Neuronal stem cell (in vitro differentiated cells): ENCODE measurements around the gene KRT79.

Experiments used
- DNase-seq: peaks from one replicate; pipeline ENCODE4 v3.0.0-alpha.2; 2013; ENCODE audit warnings: low spot score
- H2AFZ ChIP-seq: one replicate; pipeline ENCODE4 v1.6.1; 2013; ENCODE audit warnings: mild to moderate bottlenecking, low read length, inconsistent platforms
- H2AK5ac ChIP-seq: 2 replicates; pipeline ENCODE4 v1.6.1; 2013; ENCODE audit warnings: low read depth, mild to moderate bottlenecking, inconsistent platforms, low read length, moderate library complexity, mixed read lengths
- H2BK120ac ChIP-seq: 2 replicates; pipeline ENCODE4 v1.6.1; 2013; ENCODE audit warnings: low read depth, mild to moderate bottlenecking, inconsistent platforms, low read length, moderate library complexity, mixed read lengths
- H2BK12ac ChIP-seq: one replicate; pipeline ENCODE4 v1.6.1; 2013; ENCODE audit warnings: low read length, inconsistent platforms
- H2BK15ac ChIP-seq: 2 replicates; pipeline ENCODE4 v1.6.1; 2013; ENCODE audit warnings: mild to moderate bottlenecking, low read length, inconsistent platforms, mixed read lengths
- H2BK5ac ChIP-seq: one replicate; pipeline ENCODE4 v1.6.1; 2013; ENCODE audit warnings: inconsistent platforms, mild to moderate bottlenecking, low read length, moderate library complexity
- H3K14ac ChIP-seq: one replicate; pipeline ENCODE4 v1.6.1; 2013; ENCODE audit warnings: low read length, inconsistent platforms
- H3K18ac ChIP-seq: 2 replicates; pipeline ENCODE4 v1.6.1; 2013; ENCODE audit warnings: low read length, inconsistent platforms
- H3K23ac ChIP-seq: 2 replicates; pipeline ENCODE4 v1.6.1; 2013; ENCODE audit warnings: low read depth, mild to moderate bottlenecking, mixed read lengths, low read length, inconsistent platforms; ENCODE audit not compliant: poor library complexity
- H3K27ac ChIP-seq: replicated peaks from 3 replicates; pipeline ENCODE4 v1.5.1; 2013; ENCODE audit warnings: low read length, inconsistent platforms
- H3K27me3 ChIP-seq, 3 experiments: 2 replicates each; pipeline ENCODE4 v1.6.1; 2013; ENCODE audit warnings: low read length in 3 of 3, mild to moderate bottlenecking in 2 of 3, inconsistent platforms in 1 of 3, low read depth in 1 of 3, mixed read lengths in 1 of 3, moderate library complexity in 1 of 3; ENCODE audit not compliant: control insufficient read depth in 3 of 3, insufficient read depth in 3 of 3
- H3K36me3 ChIP-seq, 2 donors: replicated peaks in 1 of 2; 2 replicates each; pipeline ENCODE4 v1.6.1; 2013; ENCODE audit warnings: low read length in 2 of 2; ENCODE audit not compliant: control insufficient read depth in 2 of 2, insufficient read depth in 2 of 2
- H3K4ac ChIP-seq: 2 replicates; pipeline ENCODE4 v1.6.1; 2013; ENCODE audit warnings: inconsistent platforms, mild to moderate bottlenecking, low read length, moderate library complexity
- H3K4me1 ChIP-seq, 2 donors: 1 replicate in 1 of 2; 2 replicates in 1 of 2; pipeline ENCODE4 v1.6.1; 2013; ENCODE audit warnings: low read length in 2 of 2, low read depth in 1 of 2; ENCODE audit not compliant: control insufficient read depth in 2 of 2, insufficient read depth in 1 of 2
- H3K4me2 ChIP-seq: one replicate; pipeline ENCODE4 v1.6.1; 2013; ENCODE audit warnings: mild to moderate bottlenecking, low read length, inconsistent platforms; ENCODE audit not compliant: insufficient read depth, poor library complexity, severe bottlenecking
- H3K4me3 ChIP-seq, 2 donors: 2 replicates each; pipeline ENCODE4 v1.5.1; 2013; ENCODE audit warnings: low read length in 2 of 2, mild to moderate bottlenecking in 2 of 2, inconsistent platforms in 1 of 2, moderate library complexity in 1 of 2
- H3K79me1 ChIP-seq: one replicate; pipeline ENCODE4 v1.6.1; 2013; ENCODE audit warnings: low read depth, mild to moderate bottlenecking, inconsistent platforms, low read length, moderate library complexity
- H3K9ac ChIP-seq: one replicate; pipeline ENCODE4 v1.6.1; 2013; ENCODE audit warnings: mild to moderate bottlenecking, low read depth, low read length, inconsistent platforms; ENCODE audit not compliant: poor library complexity
- H3K9me3 ChIP-seq, 2 donors: replicated peaks in 1 of 2; 2 replicates each; pipeline versions ENCODE3 to v1.6.1; 2013; ENCODE audit warnings: low read length in 2 of 2, mild to moderate bottlenecking in 2 of 2, inconsistent platforms in 1 of 2, low read depth in 1 of 2, mixed read lengths in 1 of 2, moderate library complexity in 1 of 2; ENCODE audit not compliant: control insufficient read depth in 2 of 2, insufficient read depth in 1 of 2
- H4K8ac ChIP-seq: one replicate; pipeline ENCODE4 v1.6.1; 2013; ENCODE audit warnings: low read depth, mild to moderate bottlenecking, inconsistent platforms, low read length, moderate library complexity
- H4K91ac ChIP-seq: one replicate; pipeline ENCODE4 v1.6.1; 2013; ENCODE audit warnings: low read length, low read depth, mild to moderate bottlenecking, inconsistent platforms; ENCODE audit not compliant: poor library complexity
- WGBS, 2 donors: extraction: QIAGEN DNeasy Blood & Tissue Kit; methylation state at CpG; one replicate each; pipeline ENCODE4 v1.1.7; 2013; ENCODE audit warnings: missing lambda C conversion rate in 2 of 2, mixed read lengths in 1 of 2; ENCODE audit not compliant: insufficient read length in 2 of 2, insufficient replicate concordance in 1 of 2; ENCODE audit errors: extremely low coverage in 2 of 2; 5-methylcytosine and 5-hydroxymethylcytosine counted together

The KRT79 gene

GRCh38 chr12:52781399-52782082, 52.6 kb downstream of the KRT79 start:
- H3K79me1 ChIP-seq = no peaks in the 10 kb centered on the region
- H4K8ac ChIP-seq = no peak overlapping the region
- no peaks in the 10 kb centered on the region for H3K4me1 ChIP-seq
- H3K4me3 ChIP-seq = no peak overlapping the region
- no peak overlapping the region for H3K14ac ChIP-seq
- H3K23ac ChIP-seq = no peak overlapping the region
- H2BK15ac ChIP-seq = no peak overlapping the region
- no CpG with 5 or more reads among the region's 4 CpGs for WGBS, 2 donors
- H3K4ac ChIP-seq = no peak overlapping the region
- no peak for DNase-seq
- H3K4me2 ChIP-seq = no peak overlapping the region
- H3K9ac ChIP-seq = no peak overlapping the region
- H3K18ac ChIP-seq = no peak overlapping the region
- no peak overlapping the region for H2AK5ac ChIP-seq
- no peaks in the 10 kb centered on the region for H3K9me3 ChIP-seq
- H3K27ac ChIP-seq = no peak overlapping the region
- H2BK5ac ChIP-seq = no peak overlapping the region
- H2BK12ac ChIP-seq = no peak overlapping the region
- H2AFZ ChIP-seq = no peak overlapping the region
- H2BK120ac ChIP-seq = no peak overlapping the region
- no peak overlapping the region for H4K91ac ChIP-seq
- no peaks in the 10 kb centered on the region for H3K27me3 ChIP-seq
- no peaks in the 10 kb centered on the region for H3K36me3 ChIP-seq

GRCh38 chr12:52779914-52780313, 54.2 kb downstream of the KRT79 start:
- Histone ChIP-seq H2BK120ac (no peak overlapping the region), H3K27me3 (no peaks in the 10 kb centered on the region), H3K4me1 (no peaks in the 10 kb centered on the region), H2BK5ac (no peak overlapping the region), H3K18ac (no peak overlapping the region), H2BK15ac (no peak overlapping the region), H3K4me3 (no peak overlapping the region), H3K27ac (no peak overlapping the region), H2AK5ac (no peak overlapping the region), H2BK12ac (no peak overlapping the region), H3K36me3 (no peaks in the 10 kb centered on the region), H4K8ac (no peak overlapping the region), H3K9me3 (no peaks in the 10 kb centered on the region), H3K23ac (no peak overlapping the region), H3K4me2 (no peak overlapping the region), H3K4ac (no peak overlapping the region), H3K14ac (no peak overlapping the region), H4K91ac (no peak overlapping the region), H3K79me1 (no peaks in the 10 kb centered on the region), H2AFZ (no peak overlapping the region), H3K9ac (no peak overlapping the region)
- WGBS, 2 donors = no CpG with 5 or more reads among the region's 6 CpGs
- DNase-seq = no peak

- Histone ChIP-seq H3K23ac (no peak overlapping the region), H4K8ac (no peak overlapping the region), H3K9ac (no peak overlapping the region), H3K9me3 (no peaks in the 10 kb centered on the region), H3K27ac (no peak overlapping the region), H2AK5ac (no peak overlapping the region), H2BK15ac (no peak overlapping the region), H2BK5ac (no peak overlapping the region), H2AFZ (no peak overlapping the region), H3K79me1 (no peaks in the 10 kb centered on the region), H3K4me2 (no peak overlapping the region), H3K27me3 (no peaks in the 10 kb centered on the region), H3K4me1 (no peaks in the 10 kb centered on the region), H3K14ac (no peak overlapping the region), H3K4me3 (no peak overlapping the region), H3K36me3 (no peaks in the 10 kb centered on the region), H4K91ac (no peak overlapping the region), H3K18ac (no peak overlapping the region), H3K4ac (no peak overlapping the region), H2BK12ac (no peak overlapping the region), H2BK120ac (no peak overlapping the region)
- DNase-seq = no peak
- WGBS, 2 donors = no CpG with 5 or more reads among the region's 2 CpGs
Observed at GRCh38 chr12:52778833-52779232, 55.3 kb downstream of the KRT79 start.

GRCh38 chr12:52777566-52777965, 56.5 kb downstream of the KRT79 start:
- Histone ChIP-seq H3K4me1 (peaks cover 0 to 1% of the 10 kb centered on the region in 2 donors), H2BK12ac (no peak overlapping the region), H2AFZ (no peak overlapping the region), H2BK5ac (no peak overlapping the region), H3K27ac (no peak overlapping the region), H3K4me3 (no peak overlapping the region), H4K8ac (no peak overlapping the region), H4K91ac (no peak overlapping the region), H2BK15ac (no peak overlapping the region), H3K23ac (no peak overlapping the region), H3K9ac (no peak overlapping the region), H3K36me3 (no peaks in the 10 kb centered on the region), H3K27me3 (no peaks in the 10 kb centered on the region), H3K4me2 (no peak overlapping the region), H3K9me3 (no peaks in the 10 kb centered on the region), H2BK120ac (no peak overlapping the region), H3K18ac (no peak overlapping the region), H3K14ac (no peak overlapping the region), H2AK5ac (no peak overlapping the region), H3K4ac (no peak overlapping the region), H3K79me1 (no peaks in the 10 kb centered on the region)
- DNase-seq = no peak
- no CpG with 5 or more reads among the region's 4 CpGs for WGBS, 2 donors
